Medulla oblongata (tissue), 1 donor: ENCODE data around the gene IRF2BP2.

ENCODE experiments used
- DNase-seq: peaks from one replicate; pipeline ENCODE4 v3.0.0-alpha.2; 2015; ENCODE audit errors: extremely low spot score

Gene IRF2BP2

DNA sequence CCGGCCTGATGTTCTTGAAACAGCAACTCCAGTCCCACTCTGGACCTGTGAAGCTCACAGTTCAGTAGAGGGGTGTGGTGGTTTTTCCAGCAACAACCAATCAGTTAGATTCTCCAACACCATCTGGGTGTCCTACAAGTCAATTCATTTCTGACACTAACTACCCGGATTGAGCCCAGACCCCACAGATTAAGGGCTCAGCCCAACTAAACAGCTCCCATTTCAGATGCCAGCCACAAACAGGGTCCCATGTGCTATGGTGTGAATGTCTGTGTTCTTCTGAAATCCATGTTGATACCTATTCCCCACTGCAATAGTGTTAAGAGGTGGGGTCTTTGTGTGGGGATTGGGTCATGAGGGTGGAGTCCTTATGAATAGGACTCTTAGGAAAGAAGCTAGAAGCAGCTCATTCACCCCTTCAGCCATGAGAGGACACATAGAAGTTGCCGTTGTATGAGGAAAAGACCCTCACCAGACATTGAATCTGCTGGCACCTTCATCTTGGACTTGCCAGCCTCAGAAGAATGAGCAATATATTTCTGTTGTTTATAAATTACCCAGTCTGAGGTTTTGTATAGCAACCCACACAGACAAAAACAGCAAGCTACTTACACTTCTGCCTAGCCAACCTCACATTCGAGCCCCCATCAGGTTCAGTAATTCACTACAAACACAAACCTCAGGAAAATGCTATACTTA, 53.6 kb downstream of the IRF2BP2 start:
- DNase-seq, result no peak

DNA sequence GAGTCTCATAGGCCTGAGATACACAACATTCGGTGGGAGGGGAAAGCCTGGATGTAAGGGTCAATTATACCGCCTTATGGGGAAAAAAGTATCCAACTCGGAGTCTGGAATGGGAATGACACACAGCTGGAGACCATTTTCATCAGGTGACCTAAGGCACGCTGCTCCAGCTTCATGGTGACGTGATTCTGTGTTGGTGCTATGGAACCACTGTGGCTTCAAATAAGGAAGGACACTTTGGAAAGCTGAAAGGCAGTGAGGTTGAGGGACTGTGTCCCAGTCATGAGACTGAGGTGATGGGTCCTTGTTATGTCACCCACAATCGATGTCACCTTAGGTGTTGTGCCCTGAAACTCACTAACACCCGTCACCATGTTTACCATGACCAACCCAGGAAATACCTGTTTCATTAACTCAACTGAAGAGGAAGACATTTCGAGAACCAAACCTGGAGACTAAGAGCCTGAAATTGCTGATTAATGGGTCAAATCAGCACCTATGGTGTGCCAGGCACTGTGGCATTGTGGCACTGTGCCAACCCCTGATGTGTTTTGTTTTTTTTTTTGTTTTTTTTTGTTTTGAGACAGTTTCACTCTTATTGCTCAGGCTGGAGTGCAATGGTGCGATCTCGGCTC, 54.5 kb downstream of the IRF2BP2 start:
- DNase-seq, result no peak

- no peak for DNase-seq
Observed at GRCh38 chr1:234554698-234555311, 55.2 kb downstream of the IRF2BP2 start.
